Measurements from ENCODE around the gene SAMHD1.
"Not testable (repeated sequence)": the region's sequence is repeated elsewhere in the genome, so short reads cannot be mapped to it uniquely, and the experiment has no call there.

SAMHD1 gene

DNA sequence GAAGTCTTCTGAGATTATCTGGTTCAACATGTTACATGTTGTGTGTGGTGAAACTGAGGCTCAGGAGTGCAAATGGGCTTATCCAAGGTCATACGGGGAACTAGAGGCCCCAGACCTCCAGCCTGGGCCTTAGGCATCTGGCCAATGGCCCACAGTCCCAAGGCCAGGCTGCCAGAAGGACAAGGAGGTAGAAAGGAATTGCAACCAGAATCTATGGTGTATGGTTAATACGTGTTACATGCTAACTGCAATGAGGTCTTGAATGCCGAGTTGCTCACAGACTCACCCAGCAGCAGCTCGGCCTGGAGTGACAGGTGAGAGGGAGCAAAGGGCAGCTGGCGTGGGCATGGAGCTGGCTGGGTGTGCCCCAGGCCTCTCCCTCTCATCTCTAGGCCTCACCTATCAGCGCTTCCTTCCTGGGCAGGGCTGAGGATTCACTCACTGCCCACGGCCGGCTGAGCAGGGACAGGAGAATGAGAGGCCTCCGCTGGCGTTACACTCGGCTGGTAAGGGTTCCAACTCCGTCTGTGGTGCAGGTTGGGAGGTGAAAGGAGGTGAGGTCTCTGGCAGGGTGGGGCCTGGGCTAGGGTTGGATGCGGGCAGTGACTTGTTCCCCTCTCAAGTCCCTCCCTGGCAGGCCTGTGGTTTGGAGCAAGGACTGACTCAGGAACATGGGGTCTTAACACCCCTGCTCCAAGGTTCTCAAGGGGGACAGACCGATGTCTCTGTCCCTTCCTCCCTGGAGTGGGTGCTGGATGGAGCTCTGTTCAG, 75.6 kb downstream of the SAMHD1 start, which contains the start of gene TLDC2:
TSS of gene TLDC2 (plus strand) at position 437 of the 771 bp plus-strand sequence. CDS start at position 474, 37 bp downstream.
- no peak for DNase-seq (ENCODE audit: extremely low read depth, low read depth)
- TF ChIP-seq, protein P1, sequence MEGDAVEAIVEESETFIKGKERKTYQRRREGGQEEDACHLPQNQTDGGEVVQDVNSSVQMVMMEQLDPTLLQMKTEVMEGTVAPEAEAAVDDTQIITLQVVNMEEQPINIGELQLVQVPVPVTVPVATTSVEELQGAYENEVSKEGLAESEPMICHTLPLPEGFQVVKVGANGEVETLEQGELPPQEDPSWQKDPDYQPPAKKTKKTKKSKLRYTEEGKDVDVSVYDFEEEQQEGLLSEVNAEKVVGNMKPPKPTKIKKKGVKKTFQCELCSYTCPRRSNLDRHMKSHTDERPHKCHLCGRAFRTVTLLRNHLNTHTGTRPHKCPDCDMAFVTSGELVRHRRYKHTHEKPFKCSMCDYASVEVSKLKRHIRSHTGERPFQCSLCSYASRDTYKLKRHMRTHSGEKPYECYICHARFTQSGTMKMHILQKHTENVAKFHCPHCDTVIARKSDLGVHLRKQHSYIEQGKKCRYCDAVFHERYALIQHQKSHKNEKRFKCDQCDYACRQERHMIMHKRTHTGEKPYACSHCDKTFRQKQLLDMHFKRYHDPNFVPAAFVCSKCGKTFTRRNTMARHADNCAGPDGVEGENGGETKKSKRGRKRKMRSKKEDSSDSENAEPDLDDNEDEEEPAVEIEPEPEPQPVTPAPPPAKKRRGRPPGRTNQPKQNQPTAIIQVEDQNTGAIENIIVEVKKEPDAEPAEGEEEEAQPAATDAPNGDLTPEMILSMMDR (IDR thresholded peaks at IDR 0.05; ENCODE audit: low read depth, low read length), result no peak

DNA sequence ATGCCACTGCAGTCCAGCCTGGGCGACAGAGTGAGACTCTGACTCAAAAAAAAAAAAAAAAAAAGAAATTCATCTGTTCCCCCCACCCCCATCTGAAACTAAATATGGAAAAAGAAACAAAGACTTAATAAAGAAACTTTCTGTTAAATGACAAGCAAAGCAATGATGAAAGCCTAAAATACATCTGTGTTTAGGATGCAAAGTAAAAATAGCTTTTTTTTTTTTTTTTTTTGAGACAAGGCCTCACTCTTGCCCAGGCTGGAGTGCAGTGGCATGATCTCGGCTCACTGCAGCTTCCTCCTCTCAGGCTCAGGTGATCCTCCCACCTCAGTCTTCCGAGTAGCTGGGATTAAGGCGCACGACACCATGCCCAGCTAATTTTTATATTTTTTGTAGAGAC, 76.4 kb downstream of the SAMHD1 start:
- not testable (repeated sequence) for DNase-seq (ENCODE audit: extremely low read depth, low read depth)

DNA sequence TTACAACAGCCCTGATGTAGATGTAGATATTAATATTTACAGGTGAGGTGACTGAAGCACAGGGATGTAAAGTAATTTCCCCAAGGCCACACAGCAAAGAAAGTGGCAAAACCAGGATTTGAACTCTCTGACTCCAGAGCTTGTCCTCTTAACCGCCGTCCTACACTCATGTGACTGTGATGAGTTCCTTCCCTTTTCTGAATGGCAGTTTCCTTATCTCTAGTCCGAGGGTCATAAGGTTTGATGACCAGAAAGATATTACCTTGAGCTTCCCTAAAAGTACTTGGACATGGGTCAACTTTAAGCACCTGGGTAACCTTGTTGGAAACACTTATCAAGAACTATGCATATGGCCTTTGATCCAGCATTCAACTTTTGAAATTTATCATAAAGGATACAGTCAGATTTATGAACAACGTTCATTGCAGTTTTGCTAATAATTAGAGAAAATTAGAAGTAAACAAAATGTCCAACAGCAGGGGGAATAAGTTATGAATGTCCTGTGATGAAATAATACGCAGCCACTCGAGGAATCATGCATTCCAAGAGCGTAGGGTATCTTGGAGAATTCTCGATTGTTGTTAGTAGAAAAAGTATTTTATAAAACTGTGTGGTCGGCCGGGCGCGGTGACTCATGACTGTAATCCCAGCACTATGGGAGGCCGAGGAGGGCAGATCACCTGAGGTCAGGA, 77.9 kb downstream of the SAMHD1 start:
- DNase-seq (ENCODE audit: extremely low read depth, low read depth), result no peak
- TF ChIP-seq, protein P1 (IDR thresholded peaks at IDR 0.05; ENCODE audit: low read depth, low read length), result no peak

DNA sequence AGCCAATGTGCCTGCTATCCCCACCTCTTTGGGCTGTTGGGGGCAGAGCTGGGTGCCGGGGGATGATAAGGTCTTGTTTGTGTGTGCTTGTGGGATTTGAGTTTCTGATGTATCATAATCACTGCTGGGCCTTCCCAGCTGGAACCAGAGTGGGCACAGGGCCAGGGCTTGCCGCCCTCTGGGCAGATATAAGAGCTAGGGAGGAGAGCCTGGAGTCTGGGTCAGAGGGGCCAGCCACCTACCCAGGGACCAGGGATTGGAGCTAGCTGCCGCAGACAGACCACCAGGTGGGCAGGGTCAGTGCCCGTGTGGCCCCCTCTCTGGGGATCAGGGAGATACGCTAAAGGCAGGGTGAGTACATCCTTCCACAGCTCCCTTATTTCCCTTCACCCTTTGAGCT, 78.7 kb downstream of the SAMHD1 start:
- DNase-seq (ENCODE audit: extremely low read depth, low read depth), result no peak
- TF ChIP-seq, protein P1 (IDR thresholded peaks at IDR 0.05; ENCODE audit: low read depth, low read length), result no peak

DNA sequence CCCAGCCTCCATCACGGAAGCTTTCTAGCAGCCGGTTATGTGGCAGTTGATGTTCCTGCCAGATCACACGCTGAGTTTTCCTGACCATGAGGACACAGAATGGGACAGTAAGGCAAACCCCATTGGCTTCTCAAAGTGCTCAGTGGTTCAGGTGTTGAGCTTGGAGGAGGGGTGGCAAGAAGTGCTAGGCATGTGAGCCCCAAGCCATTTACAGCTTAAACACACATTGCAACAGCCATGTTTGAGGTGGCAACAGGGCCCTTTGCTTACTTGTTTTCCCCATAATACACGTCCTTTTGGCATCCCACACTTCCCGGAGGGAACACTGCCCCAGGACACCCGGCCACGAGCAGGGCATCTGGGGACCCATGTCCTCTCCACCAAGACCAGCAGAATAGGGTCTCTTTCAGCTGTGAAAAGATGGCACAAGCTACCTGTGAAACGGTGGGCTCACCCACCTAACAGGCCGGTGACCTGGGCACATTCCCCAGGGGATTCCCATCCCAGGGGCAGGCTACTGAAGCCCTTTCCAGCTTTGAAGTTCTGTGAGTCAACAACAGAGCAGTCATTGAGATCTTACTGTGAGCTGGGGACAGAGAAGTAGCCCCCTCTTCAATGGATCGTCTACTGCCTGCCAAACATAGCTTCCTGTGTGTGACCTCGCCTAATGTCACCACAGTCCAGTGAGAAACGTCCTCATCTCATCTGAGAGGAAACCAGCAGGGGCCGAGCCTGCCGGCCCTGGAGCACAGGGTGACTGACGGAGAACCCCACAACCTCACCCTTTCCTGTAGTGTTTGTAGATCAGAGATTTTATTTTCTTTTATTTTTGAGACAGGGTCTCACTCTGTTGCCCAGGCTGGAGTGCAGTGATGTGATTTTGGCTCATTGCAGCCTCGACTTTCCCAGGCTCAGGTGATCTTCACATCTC, 79.6 kb downstream of the SAMHD1 start:
- no peak for DNase-seq (ENCODE audit: extremely low read depth, low read depth)
- TF ChIP-seq, protein P1 (IDR thresholded peaks at IDR 0.05; ENCODE audit: low read depth, low read length), result no peak

DNA sequence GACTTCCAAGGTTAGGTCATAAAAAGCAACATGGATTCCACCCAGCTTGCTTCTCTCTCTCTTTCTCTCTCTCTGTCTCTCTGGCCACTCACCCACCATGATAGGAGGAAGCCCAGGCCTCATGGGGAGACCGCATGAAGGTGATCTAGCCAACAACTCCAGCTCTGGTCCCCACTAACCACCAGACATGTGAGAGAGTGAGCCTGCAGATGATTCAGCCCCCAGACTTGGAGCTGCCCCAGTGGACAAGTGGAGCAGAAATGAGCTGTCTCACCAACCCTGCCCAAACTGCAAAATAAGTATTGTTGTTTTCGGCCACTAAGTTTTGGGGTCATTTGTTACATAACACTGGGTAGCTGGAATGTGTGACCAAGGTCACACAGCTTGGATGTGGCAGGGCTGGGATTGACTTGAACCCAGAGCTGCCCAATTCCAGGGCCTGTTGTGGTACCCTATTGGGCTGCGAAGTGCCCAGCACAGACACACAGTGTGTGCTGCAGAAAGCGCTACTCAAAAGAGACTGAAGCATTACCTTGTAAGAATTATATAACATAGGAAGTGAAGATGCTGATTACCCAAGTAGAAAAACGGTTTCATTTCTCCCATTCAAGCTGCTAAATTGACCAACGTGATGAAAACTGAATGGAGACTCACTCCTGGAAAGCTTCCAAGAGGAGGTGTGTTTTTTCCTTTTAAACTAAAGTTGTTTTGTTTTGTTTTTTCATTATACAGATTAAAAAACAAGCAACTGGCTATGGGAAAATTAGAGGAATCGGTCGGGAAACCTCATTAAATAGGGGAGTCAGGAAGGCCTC, 84.6 kb downstream of the SAMHD1 start:
- TF ChIP-seq, protein P1 (IDR thresholded peaks at IDR 0.05; ENCODE audit: low read depth, low read length), result no peak
- DNase-seq (ENCODE audit: extremely low read depth, low read depth), result no peak

DNA sequence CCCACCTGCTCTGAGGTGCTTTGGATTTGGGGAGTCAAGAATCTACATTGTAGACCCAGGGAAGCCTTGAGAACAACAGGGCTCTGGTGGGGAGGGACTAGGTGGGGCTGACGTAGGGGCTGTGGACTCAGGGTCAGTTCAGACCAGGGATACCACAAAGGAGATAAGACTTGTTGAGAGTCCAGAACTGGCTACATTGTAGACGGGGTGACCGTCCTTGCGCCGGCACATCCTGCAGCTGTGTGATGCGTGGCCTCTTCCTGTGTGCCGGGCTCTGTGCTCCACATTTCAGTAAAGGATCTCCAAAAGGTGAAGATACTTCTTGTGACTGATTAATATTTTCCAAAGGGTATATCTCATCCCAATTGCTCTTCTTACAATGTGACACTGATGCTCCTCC, 85.3 kb downstream of the SAMHD1 start:
- DNase-seq (ENCODE audit: extremely low read depth, low read depth), result no peak
- TF ChIP-seq, protein P1 (IDR thresholded peaks at IDR 0.05; ENCODE audit: low read depth, low read length), result no peak
